Ovary (tissue), 10 donors: ENCODE measurements around the gene SEC22B. TPM values are rescaled to one million over a fixed set of nuclear protein-coding genes. Genes with fewer than 3 reads are reported as not detected.
"Not testable (repeated sequence)": the region's sequence is repeated elsewhere in the genome, so short reads cannot be mapped to it uniquely, and the experiment has no call there.

Source experiments
- DNase-seq, 5 donors: peaks; one replicate each; pipeline ENCODE4 v3.0.0-alpha.2; 2019 to 2020
- H3K27ac ChIP-seq, 2 donors: fragments of 200-600 bp; one replicate each; pipeline versions ENCODE4 v1.5.1 to v1.8.0; 2019 to 2022
- H3K27me3 ChIP-seq: fragments of 200-600 bp; one replicate; pipeline ENCODE4 v1.8.0; 2022
- H3K36me3 ChIP-seq: fragments of 200-600 bp; sonication (generic); one replicate; pipeline ENCODE4 v1.5.1; 2019
- H3K4me1 ChIP-seq: one replicate; pipeline ENCODE4 v1.8.1; 2013; ENCODE audit warnings: mild to moderate bottlenecking, moderate library complexity; ENCODE audit not compliant: insufficient read depth
- H3K4me3 ChIP-seq: fragments of 200-600 bp; sonication (generic); one replicate; pipeline ENCODE4 v1.5.1; 2017
- H3K9me3 ChIP-seq, 2 donors: fragments of 200-600 bp in 1 of 2; sonication (generic) in 1 of 2; one replicate each; pipeline versions ENCODE4 v1.5.1 to v1.8.1; 2013 to 2019; ENCODE audit warnings: mild to moderate bottlenecking in 1 of 2, moderate library complexity in 1 of 2
- CTCF ChIP-seq, 3 donors: fragments of 450-650 bp in 2 of 3; fragments of 200-600 bp in 1 of 3; IDR thresholded peaks; one replicate each; pipeline versions ENCODE4 v1.5.1 to v1.8.0; 2016 to 2022; ENCODE audit warnings: antibody characterized with exemption in 3 of 3, mild to moderate bottlenecking in 1 of 3
- POLR2A ChIP-seq: fragments of 450-650 bp; IDR thresholded peaks from one replicate; pipeline ENCODE4 v1.6.1; 2017; ENCODE audit warnings: antibody characterized with exemption, mild to moderate bottlenecking, moderate library complexity
- WGBS, 3 donors: extraction: QIAGEN DNeasy Blood & Tissue Kit in 1 of 3; methylation state at CpG; one replicate each; pipeline versions ENCODE4 v1.1.5 to v1.1.7; 2013 to 2017; 5-methylcytosine and 5-hydroxymethylcytosine counted together
- intact Hi-C, 4 donors: fragments of 100-400 bp; cut with DNase I; formaldehyde crosslinking; loops; one replicate each; pipeline versions ENCODE4 v1.11.0 to v1.15.1; 2022 to 2023
- long read RNA-seq, 3 donors: library from polyadenylated mRNA in 2 of 3; unstranded in 2 of 3; transcript quantifications; one replicate each; pipeline ENCODE4 v2.0.0 and lab custom pipeline, GENCODE V29; 2021 to 2026
- polyA plus RNA-seq, 2 donors: library from polyadenylated mRNA; stranded (reverse); fragments of 200-250 nt in 1 of 2; fragments of 350-450 nt in 1 of 2; fragmentation: Illumina TruSeq in 1 of 2; extraction: RNeasy Lipid Tissue Mini Kit (QIAGEN cat#74804) in 1 of 2; gene quantifications; one replicate each; pipeline ENCODE4 v1.2.3, GENCODE V29; 2013 to 2014
- total RNA-seq, 7 donors: library from RNA; depleted of rRNA in 2 of 7; stranded (reverse); fragments of >200 nt in 2 of 7; fragmentation: NEBNext Ultra II Directional in 3 of 7; extraction: Animal tissue kit (Norgen Biotek cat#: 25700) in 3 of 7; gene quantifications; one replicate each; pipeline versions ENCODE4 v1.1.0 to v1.2.4, GENCODE V29; 2016 to 2023
- donor health status: DM: no; HTN: no; CAD: no; lungs with moderate emphysema.
- donor health status: DM: no; HTN: no; CAD: no.
- donor health status: Bipolar disorder and iron deficiency.
- donor health status: DM: yes; HTN: yes; CAD: no.
- donor health status: DM: no; HTN: no; CAD: no.
- donor health status: DM: yes; HTN: yes; CAD: no.

SEC22B gene
- total RNA-seq (10 to 100 TPM; 20.3 to 32.6 (median 27.4) TPM), polyA plus RNA-seq (10 to 100 TPM; 14.6 to 34.6 TPM)
- long read RNA-seq, donor 1, full-length matches to known transcripts: 219 of 241 reads
- long read RNA-seq, donor 1, partial matches to known transcripts: 1 of 241 reads
- long read RNA-seq, donor 1, other reads (novel, unspliced or antisense): 21 of 241 reads
- long read RNA-seq, donor 2, full-length matches to known transcripts: 35 of 35 reads
- long read RNA-seq, donor 2, partial matches to known transcripts: 0 of 35 reads
- long read RNA-seq, donor 2, other reads (novel, unspliced or antisense): 0 of 35 reads
- long read RNA-seq, donor 3, full-length matches to known transcripts: 63 of 72 reads
- long read RNA-seq, donor 3, partial matches to known transcripts: 4 of 72 reads
- long read RNA-seq, donor 3, other reads (novel, unspliced or antisense): 5 of 72 reads

GRCh38 chr1:120176092-120176855 lies at the start of gene SEC22B:
Gene SEC22B (minus strand): TSS chr1:120176520. CDS start chr1:120176381, 139 bp downstream.
- no peaks in the 10 kb centered on the region for H3K27me3 ChIP-seq
- no peaks in the 10 kb centered on the region for H3K9me3 ChIP-seq
- TF ChIP-seq CTCF (IDR thresholded peaks at IDR 0.05) (no peak), POLR2A (peak; percentile 92)
- H3K4me1 ChIP-seq: peaks cover 5% of the 10 kb centered on the region
- intact Hi-C loops: no loop called here
- H3K27ac ChIP-seq: peak within 1 kb of the TSS; percentile 65 to 81
- peak; percentile 81 to 89 (median 87) for DNase-seq
- peak within 1 kb of the TSS; percentile 90 for H3K4me3 ChIP-seq
- H3K36me3 ChIP-seq: no peaks in the 10 kb centered on the region
- WGBS, 3 donors: 2 to 3% (median 2%) methylated on average over 39 of the region's 39 CpGs

DNA sequence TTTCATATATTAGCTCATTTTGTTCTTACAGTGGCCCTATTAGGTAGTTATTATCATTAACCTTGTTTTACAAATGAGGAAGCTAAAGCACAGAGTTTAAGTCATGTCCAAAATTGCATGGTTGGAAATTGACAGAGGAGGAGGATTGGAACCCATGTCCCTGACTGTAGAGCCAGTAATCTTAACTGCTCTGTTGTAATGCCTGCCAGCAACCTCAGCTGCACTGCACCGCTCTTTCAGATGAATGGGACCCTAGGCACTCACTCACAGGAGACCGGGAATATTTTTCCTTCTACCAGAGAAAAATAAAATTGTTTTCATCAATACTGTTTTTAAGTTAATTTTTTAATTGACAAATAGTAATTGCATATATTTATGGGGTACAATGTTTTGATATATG lies 41.6 kb upstream of the SEC22B start:
- intact Hi-C loops, DNase-seq, H3K4me3 ChIP-seq, H3K36me3 ChIP-seq, H3K4me1 ChIP-seq, H3K27me3 ChIP-seq, H3K27ac ChIP-seq, H3K9me3 ChIP-seq: not testable (repeated sequence)
- WGBS, 3 donors: 75 to 97% (median 76%) methylated on average over 2 of the region's 2 CpGs

DNA sequence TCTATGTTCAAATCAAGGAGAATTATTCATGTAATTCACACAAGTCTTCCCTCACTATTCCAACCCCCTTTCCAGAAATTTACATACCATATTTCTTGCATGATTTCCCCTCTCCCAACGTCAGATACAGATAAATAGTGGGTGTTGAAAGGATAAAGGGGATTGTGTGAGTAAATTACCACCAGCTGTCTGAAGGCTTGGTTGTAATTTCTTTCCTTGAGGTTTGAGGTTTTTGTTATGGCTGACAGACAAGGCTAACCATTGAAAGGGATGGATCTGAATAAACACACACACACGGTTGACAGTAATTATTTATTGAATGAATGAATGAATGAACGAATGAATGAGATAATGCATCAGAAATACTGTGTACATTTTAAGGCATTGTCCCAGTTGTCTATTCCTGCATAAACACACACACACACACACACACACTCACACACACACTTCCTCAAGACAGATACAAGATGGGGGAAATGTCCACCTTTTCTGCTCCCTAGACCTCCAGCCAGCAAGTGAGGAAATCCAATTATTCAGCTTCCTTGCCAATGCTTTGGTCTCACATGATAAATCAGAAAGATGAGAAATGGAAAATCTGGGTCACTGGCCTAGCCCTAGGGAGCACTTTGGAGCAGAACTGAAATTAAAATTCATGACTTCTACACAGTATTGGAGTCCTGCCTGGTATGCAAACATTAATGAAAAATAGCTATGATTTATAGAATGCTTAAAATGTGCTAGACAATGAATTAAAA lies 41.0 kb upstream of the SEC22B start:
- DNase-seq, H3K4me1 ChIP-seq, intact Hi-C loops, H3K4me3 ChIP-seq, H3K36me3 ChIP-seq, H3K27me3 ChIP-seq, H3K9me3 ChIP-seq, H3K27ac ChIP-seq: not testable (repeated sequence)
- WGBS, 3 donors: 29 to 56% (median 35%) methylated on average over 2 of the region's 3 CpGs

GRCh38 chr1:120213606-120214005 lies 37.3 kb upstream of the SEC22B start:
- H3K4me3 ChIP-seq, H3K36me3 ChIP-seq, H3K4me1 ChIP-seq, intact Hi-C loops, H3K27ac ChIP-seq, H3K9me3 ChIP-seq, H3K27me3 ChIP-seq, DNase-seq: not testable (repeated sequence)
- no CpG with 5 or more reads among the region's 2 CpGs for WGBS, 3 donors

DNA sequence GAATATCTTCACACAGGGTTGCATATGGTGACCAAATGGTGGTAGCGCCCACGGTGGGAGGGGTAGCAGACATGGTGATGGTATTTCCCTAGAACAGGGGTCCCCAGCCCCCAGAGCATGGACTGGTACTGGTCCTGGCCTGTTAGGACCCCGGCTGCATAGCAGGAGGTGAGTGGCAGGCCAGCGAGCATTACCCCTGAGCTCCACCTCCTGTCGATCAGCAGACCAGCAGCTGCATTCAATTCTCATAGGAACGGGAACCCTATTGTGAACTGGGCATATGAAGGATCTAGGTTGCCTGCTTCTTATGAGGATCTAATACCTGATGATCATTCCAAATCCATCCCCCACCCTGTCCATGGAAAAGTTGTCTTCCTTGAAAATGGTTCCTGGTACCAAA lies 34.4 kb upstream of the SEC22B start:
- H3K4me3 ChIP-seq, H3K36me3 ChIP-seq, H3K27me3 ChIP-seq, H3K27ac ChIP-seq, DNase-seq, H3K9me3 ChIP-seq, intact Hi-C loops, H3K4me1 ChIP-seq: not testable (repeated sequence)
- no CpG with 5 or more reads among the region's 6 CpGs for WGBS, 3 donors

DNA sequence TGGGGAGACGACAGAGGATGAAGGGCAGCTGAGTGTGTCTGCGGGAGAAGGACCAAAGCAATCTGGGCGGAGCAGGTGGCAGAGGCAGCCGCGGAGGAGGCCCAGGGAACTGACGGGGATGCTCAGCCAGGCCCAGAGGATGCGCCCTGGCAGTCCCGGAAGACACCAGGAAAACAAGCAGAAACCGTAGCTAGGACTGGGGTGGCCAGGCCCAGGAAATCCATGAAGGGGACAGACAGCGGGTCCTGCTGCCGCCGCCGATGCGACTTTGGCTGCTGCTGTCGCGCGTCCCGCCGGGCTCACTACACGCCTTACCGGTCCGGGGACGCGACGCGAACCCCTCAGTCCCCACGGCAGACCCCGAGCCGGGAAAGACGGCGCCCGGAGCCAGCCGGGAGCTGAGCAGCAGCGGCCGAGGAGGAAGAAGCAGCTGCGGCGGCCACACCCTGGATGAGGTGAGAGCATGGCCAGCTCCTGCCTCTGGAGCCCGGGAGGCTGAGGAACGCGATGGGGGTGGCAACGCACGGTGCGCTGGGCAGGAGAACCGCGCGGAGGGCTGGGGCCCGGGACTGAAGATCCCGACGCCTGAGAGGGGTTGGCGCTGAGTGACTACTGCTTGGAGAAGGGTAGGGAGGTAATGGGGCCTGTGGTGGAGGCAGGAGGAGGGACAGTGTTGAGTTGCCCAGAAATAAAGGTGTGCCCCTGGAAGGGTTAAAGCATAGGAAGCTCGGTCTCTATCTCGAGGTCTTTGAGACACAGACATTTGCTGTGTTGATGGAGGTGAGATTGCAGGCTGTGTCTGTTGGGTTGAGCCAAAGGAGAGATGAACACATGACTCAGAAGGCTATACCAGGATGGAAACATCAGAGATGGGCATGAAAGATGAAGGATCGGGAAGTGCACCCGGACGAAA lies 20.8 kb upstream of the SEC22B start:
- H3K36me3 ChIP-seq, H3K4me1 ChIP-seq, H3K9me3 ChIP-seq, H3K27ac ChIP-seq, H3K27me3 ChIP-seq, intact Hi-C loops: not testable (repeated sequence)
- 11 to 13% (median 12%) methylated on average over 29 to 39 of the region's 55 CpGs for WGBS, 3 donors
- DNase-seq: peak in 1 of 5 donors; percentile 17
- peak overlapping the region; percentile 35 for H3K4me3 ChIP-seq

DNA sequence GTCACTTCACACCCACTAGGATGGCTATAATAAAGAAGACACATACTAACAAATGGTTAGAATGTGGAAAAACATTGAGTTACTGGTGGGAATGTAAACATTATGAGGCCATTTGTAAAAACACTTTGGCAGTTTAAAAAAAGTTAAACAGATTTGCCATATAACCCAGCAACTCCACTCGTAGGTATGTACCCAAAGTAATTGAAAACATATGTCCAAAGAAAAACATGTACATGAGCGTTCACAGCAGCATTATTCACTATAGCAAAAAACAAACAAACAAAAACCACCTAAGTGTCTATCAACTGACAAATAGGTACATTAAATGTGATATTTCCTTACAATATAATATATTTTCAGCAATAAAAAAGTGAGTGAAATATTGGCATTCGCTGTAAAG lies 12.3 kb upstream of the SEC22B start:
- WGBS, 3 donors: 22 to 42% (median 24%) methylated on average over 1 to 2 of the region's 3 CpGs
- H3K9me3 ChIP-seq, H3K4me1 ChIP-seq, intact Hi-C loops, H3K27me3 ChIP-seq, H3K4me3 ChIP-seq, H3K27ac ChIP-seq, H3K36me3 ChIP-seq, DNase-seq: not testable (repeated sequence)

GRCh38 chr1:120182176-120182707 lies 5.9 kb upstream of the SEC22B start:
- H3K4me1 ChIP-seq, H3K27me3 ChIP-seq, H3K27ac ChIP-seq, H3K36me3 ChIP-seq, DNase-seq, H3K9me3 ChIP-seq, intact Hi-C loops, H3K4me3 ChIP-seq: not testable (repeated sequence)
- 64 to 83% (median 73%) methylated on average over 2 of the region's 2 CpGs for WGBS, 3 donors

- H3K9me3 ChIP-seq, H3K4me1 ChIP-seq, intact Hi-C loops, H3K36me3 ChIP-seq, H3K27me3 ChIP-seq: not testable (repeated sequence)
- WGBS, 3 donors: 1 to 3% (median 1%) methylated on average over 18 to 20 of the region's 29 CpGs
- peak; percentile 26 to 58 (median 31) for DNase-seq
- Histone ChIP-seq H3K4me3 (peak overlapping the region; percentile 32), H3K27ac (peak overlapping the region; percentile 53 to 66)
Measured at GRCh38 chr1:120179811-120180690, 3.7 kb upstream of the SEC22B start.
